ENCODE results near the gene ACKR2.

- no peak for TF ChIP-seq POLR2A (IDR thresholded peaks at IDR 0.05)
- no peak for TF ChIP-seq CTCF (IDR thresholded peaks at IDR 0.05)
Measured at GRCh38 chr3:42891042-42891441, 81.8 kb downstream of the ACKR2 start.

Measured in transverse colon (tissue), 3 donors.